ENCODE results near the gene ACO1. TPM values are rescaled to one million over a fixed set of nuclear protein-coding genes. Genes with fewer than 3 reads are reported as not detected.

ACO1 gene
- total RNA-seq, 1 experiment from 2014 or later: 47.6 TPM

GRCh38 chr9:32419921-32420320 lies 35.5 kb downstream of the ACO1 start:
- DNase-seq (ENCODE audit: low read depth): no peak

DNA sequence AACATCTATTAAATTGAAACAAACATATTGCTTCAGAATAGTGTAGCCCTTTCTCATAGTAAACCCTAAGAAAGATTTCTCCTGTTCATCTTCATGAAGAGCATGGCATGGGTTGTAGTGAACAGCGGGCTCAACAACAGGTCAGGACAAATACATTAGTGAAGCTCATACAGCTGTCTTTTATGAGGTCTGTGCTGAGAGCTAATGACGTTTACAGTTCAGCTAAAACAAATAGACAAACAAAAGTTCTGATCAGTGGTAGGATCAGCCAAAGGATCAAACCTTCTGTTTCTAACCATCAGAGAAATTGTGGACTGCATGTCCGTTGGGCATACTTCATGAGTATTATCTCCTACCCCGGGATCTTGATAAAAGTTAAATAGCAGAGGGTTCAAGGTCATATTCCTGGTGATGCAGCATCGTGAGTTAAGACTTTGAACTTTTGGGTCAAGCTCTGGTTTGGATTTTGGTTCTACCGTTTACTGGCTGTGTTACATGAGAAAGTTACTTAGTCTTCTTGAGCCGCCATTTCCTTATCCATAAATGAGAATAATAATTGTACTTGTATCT lies 37.9 kb downstream of the ACO1 start:
- DNase-seq (ENCODE audit: low read depth): no peak

DNA sequence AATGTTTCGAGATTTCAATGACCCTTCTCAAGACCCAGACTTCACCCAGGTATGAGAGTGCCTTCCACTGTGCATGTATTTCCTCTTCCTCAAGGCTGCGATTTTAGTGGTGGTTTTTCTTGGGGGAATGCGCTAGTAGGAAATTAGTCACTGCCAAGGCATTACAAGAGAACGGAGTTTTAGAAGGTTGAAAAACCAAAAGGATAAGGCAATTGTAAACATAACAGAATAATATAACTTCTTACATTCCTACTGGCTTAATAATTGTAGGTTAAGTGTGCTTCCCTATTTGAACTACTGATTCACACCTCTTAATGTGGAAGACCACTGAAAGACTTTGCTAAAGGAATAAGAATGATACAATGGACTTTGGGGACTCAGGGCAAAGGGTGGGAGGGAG lies 38.9 kb downstream of the ACO1 start:
- no peak for DNase-seq (ENCODE audit: low read depth)

DNA sequence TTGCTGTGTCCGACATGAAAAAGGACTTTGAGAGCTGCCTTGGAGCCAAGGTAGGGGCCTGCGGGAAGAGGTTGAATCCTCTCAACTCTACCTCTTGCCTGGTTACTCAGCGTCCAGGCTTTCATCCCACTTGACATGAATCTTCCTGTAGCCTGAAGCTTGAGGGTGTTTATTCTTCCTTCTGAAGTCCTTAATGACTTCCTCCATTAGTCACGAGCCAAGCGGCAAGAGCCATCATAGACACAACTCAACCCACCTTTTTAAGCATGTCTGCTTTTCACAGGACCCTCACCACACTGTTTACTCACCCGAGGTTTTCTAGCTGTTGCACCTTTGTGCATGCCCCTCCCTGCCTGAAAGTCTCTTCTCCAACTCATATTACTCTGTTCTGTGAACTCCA lies 40.2 kb downstream of the ACO1 start:
- peak; percentile 57 for DNase-seq (ENCODE audit: low read depth)

DNA sequence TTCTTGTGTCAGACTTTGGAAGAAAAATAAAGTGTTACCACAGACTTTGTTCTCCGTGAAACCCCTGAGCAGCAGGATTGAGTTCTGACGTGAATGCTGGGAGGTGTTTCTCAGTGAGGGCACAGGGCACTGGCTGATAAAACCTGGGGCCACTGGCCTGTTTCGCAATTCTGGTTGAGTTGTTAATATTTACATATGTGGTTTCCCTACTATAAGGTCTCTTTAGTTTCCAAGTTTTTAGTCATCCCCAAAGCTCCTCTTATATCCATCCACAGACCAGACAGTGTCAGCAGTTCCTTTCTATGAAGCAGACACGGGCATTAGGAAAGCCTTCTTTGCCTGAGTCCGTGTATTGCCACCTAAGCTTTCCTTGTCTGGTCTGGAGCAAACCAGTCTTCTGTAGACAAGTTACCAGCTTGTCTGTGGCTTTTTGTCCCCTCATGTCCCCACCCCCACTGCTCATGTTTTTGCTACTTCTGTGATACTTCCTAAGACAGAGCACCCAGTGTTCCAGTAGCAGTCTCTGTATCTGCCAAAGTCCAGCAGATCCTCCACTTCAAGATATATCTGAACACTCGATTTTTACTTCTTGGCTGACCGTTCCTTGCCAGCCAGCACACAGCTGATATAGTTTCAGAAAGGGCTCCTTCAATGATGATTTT lies 42.0 kb downstream of the ACO1 start:
- DNase-seq (ENCODE audit: low read depth): peak; percentile 59

DNA sequence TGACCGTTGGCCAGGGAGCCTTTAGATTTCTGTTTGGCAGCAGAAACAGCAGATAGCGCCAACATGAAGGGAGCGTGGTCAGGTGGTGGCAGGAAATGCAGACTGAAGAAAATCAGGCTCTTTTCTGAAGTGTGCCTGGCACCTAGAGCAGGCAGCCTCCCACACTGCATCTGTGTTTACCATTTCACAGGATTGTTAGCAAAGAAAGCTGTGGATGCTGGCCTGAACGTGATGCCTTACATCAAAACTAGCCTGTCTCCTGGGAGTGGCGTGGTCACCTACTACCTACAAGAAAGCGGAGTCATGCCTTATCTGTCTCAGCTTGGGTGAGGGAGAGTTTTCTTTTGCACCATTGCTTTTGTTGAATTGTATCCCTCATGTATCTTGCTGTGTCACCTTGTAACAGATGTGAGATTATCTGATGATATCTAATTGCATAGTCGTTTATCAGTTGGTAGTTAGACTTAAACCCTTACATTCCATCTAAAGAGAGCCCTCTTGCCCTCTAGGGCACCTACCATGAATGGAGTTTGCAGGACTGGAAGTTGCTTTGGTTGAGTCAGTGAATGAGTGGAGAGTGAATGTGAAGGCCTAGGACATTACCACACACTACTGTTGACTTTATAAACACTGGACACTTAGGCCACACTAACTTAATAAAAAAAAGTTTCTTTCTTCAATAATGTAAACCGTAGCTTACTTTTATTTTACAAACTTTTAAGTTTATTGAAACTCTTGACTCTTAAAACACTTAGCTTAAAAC lies 42.8 kb downstream of the ACO1 start:
- DNase-seq (ENCODE audit: low read depth): no peak

DNA sequence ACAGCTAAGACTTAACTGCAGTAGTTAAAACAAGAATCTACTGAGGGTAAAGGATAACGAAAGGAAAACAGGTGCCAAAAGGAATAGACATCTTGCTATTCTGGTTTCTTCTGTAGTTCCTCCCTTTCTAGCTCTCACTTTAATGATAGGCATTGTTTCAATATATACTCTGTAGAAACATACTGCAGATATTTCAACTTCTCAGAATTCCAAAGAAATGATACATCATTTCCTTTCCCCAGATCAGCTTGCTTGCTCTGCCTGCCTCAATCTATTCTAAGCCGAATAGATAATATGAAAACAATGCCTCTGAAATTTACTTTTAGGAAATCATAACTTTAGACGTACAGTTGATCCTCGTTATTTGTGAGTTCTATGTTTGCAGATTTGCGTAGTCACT lies 46.3 kb downstream of the ACO1 start:
- no peak for DNase-seq (ENCODE audit: low read depth)

DNA sequence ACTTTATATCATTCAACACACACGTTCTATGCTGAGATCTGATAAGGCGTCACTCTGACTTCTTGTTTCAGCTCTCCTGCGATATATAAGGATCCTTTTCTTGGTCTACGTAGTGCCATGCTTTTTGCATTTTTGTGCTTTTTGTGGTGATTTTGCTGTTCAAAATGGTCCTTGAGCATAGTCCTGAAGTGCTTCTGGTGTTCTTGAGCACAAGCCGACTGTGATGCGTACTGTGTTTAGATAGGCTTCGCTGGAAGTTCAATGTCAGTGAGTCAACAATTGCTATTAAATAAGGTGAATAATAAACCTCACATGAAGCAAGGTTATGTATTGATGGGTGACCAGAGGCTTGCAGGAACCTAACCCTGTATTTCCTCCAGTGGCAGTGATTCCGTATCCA lies 46.8 kb downstream of the ACO1 start:
- DNase-seq (ENCODE audit: low read depth): no peak

GRCh38 chr9:32431940-32432555 lies 47.6 kb downstream of the ACO1 start:
- DNase-seq (ENCODE audit: low read depth): peak; percentile 49

- no peak for DNase-seq (ENCODE audit: low read depth)
Measured at GRCh38 chr9:32434892-32435291, 50.4 kb downstream of the ACO1 start.

GRCh38 chr9:32441678-32442077 lies 57.2 kb downstream of the ACO1 start:
- no peak for DNase-seq (ENCODE audit: low read depth)

- DNase-seq (ENCODE audit: low read depth): no peak
Measured at GRCh38 chr9:32442433-32442832, 58.0 kb downstream of the ACO1 start.

DNA sequence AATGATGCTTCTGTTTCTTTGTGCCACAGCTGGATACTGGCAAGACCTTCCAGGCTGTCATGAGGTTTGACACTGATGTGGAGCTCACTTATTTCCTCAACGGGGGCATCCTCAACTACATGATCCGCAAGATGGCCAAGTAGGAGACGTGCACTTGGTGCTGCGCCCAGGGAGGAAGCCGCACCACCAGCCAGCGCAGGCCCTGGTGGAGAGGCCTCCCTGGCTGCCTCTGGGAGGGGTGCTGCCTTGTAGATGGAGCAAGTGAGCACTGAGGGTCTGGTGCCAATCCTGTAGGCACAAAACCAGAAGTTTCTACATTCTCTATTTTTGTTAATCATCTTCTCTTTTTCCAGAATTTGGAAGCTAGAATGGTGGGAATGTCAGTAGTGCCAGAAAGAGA lies 65.5 kb downstream of the ACO1 start:
- DNase-seq (ENCODE audit: low read depth): no peak

DNA sequence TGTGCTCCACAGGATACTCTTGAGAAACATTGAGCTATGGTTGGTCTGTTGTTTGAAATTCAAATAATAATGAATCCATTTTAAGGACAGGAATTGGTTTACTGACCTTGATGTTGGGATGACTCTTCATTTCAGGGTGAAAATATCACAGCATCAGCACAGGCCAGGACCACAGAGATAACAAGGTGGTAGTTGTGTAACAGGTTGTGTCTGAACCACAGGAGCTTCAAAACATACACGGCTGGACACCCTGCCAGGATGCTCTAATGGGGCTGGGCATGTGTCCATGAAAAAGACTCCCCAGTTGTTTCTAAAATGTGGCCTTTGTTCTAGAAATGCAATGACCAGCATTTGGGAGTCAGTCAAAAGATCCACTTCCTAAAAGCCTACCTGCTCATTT lies 69.8 kb downstream of the ACO1 start:
- DNase-seq (ENCODE audit: low read depth): no peak

DNA sequence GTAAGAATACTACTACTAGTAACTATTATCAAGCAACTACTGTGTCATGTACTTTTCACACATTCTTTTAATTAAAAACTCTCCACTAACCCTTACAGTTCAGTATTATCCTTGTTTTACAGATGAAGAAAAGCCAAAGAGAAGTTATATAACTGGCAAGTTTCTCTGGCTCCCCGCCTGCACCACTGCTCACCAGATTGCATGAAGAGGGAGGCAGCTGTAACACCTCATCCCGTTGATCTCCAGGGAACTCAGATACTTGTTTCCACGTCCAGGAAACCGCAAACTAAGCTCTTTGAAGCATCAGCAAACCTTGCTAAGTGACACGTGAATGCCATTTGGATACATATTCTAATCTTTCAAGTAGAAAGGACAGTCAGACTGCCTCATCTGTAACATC lies 71.3 kb downstream of the ACO1 start:
- no peak for DNase-seq (ENCODE audit: low read depth)

DNA sequence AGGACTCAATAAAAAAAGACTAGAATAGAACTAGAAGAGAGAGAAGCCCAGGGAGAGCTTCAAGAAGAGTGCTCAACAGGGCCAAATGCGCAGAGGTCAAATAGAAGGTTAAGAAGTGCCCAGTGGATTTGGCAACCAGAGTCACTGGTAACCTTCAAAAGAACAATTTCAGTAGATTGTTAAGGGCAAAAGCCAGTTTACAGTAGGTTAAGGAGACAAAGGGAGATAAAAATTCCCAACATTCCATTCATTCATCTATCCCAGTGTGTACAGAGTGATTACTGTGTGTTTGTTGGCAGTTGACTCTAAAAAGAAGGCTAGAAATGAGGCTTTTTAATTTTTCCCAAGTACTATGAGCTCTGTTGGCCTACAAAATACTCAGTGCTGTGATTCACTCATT lies 72.1 kb downstream of the ACO1 start:
- no peak for DNase-seq (ENCODE audit: low read depth)

- DNase-seq (ENCODE audit: low read depth): no peak
Measured at GRCh38 chr9:32463500-32464293, 79.3 kb downstream of the ACO1 start.

GRCh38 chr9:32468740-32469139 lies 84.3 kb downstream of the ACO1 start:
- DNase-seq (ENCODE audit: low read depth): no peak

GRCh38 chr9:32472344-32472743 lies 87.9 kb downstream of the ACO1 start:
- DNase-seq (ENCODE audit: low read depth): no peak

- no peak for DNase-seq (ENCODE audit: low read depth)
Measured at GRCh38 chr9:32483343-32483742, 98.9 kb downstream of the ACO1 start.

DNA sequence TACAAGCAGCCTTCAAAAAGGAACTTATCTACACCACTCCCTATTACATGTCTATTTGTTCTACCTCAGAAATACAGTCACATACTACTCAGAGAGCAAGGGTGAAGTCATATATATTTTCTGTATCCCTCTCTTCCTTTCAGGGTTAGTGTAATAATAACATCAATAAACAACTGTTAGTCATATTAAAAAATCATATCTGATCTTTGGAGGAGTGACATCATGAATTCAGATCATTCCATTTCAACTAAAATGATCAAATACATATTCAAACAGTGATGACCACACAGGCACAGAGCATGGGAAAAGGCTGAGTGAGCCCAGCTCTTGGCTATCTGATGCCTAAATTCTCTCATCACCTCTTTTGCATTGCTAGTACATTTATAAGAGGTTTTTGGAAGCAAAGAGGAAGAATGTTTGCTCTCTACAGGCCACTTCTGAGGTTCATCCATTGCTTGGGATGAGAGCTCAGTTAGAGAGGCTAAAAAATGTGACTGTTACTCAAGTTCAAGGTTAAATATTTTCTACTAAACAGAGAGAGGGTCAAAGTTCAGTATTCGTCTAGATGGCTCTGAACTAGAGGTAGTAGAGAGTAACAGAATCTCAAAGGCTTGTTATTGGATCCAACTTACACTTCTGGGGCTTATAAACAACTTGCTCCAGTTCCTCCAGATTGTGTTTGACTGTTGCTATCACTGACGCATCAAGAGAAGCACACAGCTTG lies 102.6 kb downstream of the ACO1 start:
- no peak for DNase-seq (ENCODE audit: low read depth)
